A549 (cell line): ENCODE data around the gene COQ8B. TPM values are rescaled to one million over a fixed set of nuclear protein-coding genes. Genes with fewer than 3 reads are reported as not detected.

ENCODE experiments used
- ATAC-seq, 2 experiments: fragments of 200-7000 bp in 1 of 2; fragments of >200 bp in 1 of 2; cut with Nextera tagmentation in 1 of 2; cut with Tn5 transposase in 1 of 2; 3 replicates each; pipeline versions ENCODE4 v1.8.0 to v1.9.1; 2018 to 2020; ENCODE audit warnings: mild to moderate bottlenecking in 1 of 2, moderate library complexity in 1 of 2
- CTCF ChIA-PET: fragments of 300-600 bp; sonication (Branson Sonifier 250); formaldehyde crosslinking; extraction: SDS; loops from one replicate; lab custom pipeline; 2021; ENCODE audit warnings: antibody characterized with exemption, inconsistent platforms; lab: Yijun Ruan, JAX
- POLR2A ChIA-PET: fragments of 350-600 bp; formaldehyde crosslinking; extraction: SDS; loops from one replicate; lab custom pipeline; 2021; ENCODE audit warnings: antibody characterized with exemption, inconsistent platforms; lab: Yijun Ruan, JAX
- DNase-seq, 2 experiments: peaks; one replicate each; pipeline versions ENCODE4 v3.0.0 to v3.0.0-alpha.2; 2011 to 2016; ENCODE audit warnings: low read depth in 1 of 2, low spot score in 1 of 2
- FAIRE-seq: peaks from 2 replicates; lab custom pipeline; 2011; peaks lifted over from hg19 to GRCh38; lab: Jason Lieb, UNC
- H3K27ac ChIP-seq, 2 experiments: fragments of >200 bp; sonication (Bioruptor Twin); formaldehyde crosslinking; 3 replicates each; pipeline ENCODE4 v1.5.1; 2016 to 2017
- H3K4me1 ChIP-seq: fragments of >200 bp; sonication (Bioruptor Twin); formaldehyde crosslinking; 3 replicates; pipeline ENCODE4 v1.6.1; 2016
- H3K4me2 ChIP-seq: fragments of >200 bp; sonication (Bioruptor Twin); formaldehyde crosslinking; 3 replicates; pipeline ENCODE4 v1.6.1; 2016
- H3K4me3 ChIP-seq: fragments of >200 bp; sonication (Bioruptor Twin); formaldehyde crosslinking; 3 replicates; pipeline ENCODE4 v1.5.1; 2016
- H3K9me3 ChIP-seq: fragments of >200 bp; sonication (Bioruptor Twin); formaldehyde crosslinking; 3 replicates; pipeline ENCODE4 v1.6.1; 2016
- ATOH8 ChIP-seq: fragments of 250-450 bp; sonication (Bioruptor Pico); IDR thresholded peaks from 2 replicates; pipeline ENCODE4 v1.5.0; 2020; ENCODE audit warnings: low read depth, mild to moderate bottlenecking, moderate library complexity
- BHLHE40 ChIP-seq: IDR thresholded peaks from 2 replicates; pipeline ENCODE4 v1.6.1; 2012; ENCODE audit warnings: low read depth, low read length, inconsistent platforms
- CHD4 ChIP-seq: fragments of 200-600 bp; sonication (generic); IDR thresholded peaks from 2 replicates; pipeline ENCODE4 v1.6.1; 2016; ENCODE audit warnings: antibody characterized with exemption, mild to moderate bottlenecking, borderline replicate concordance
- EHF ChIP-seq: fragments of 250-450 bp; sonication (Bioruptor Pico); IDR thresholded peaks from 2 replicates; pipeline ENCODE4 v1.5.0; 2020; ENCODE audit warnings: mild to moderate bottlenecking
- EP300 ChIP-seq, 2 experiments: fragments of >200 bp; sonication (Bioruptor Twin); formaldehyde crosslinking; IDR thresholded peaks; 2 replicates in 1 of 2; 3 replicates in 1 of 2; pipeline ENCODE4 v1.6.1; 2016 to 2017
- FOSB ChIP-seq: fragments of 250-450 bp; sonication (Bioruptor Pico); IDR thresholded peaks from 2 replicates; pipeline ENCODE4 v1.5.0; 2020; ENCODE audit warnings: mild to moderate bottlenecking, moderate library complexity
- FOXS1 ChIP-seq: fragments of 250-450 bp; sonication (Bioruptor Pico); IDR thresholded peaks from 2 replicates; pipeline ENCODE4 v1.5.0; 2020; ENCODE audit warnings: mild to moderate bottlenecking, moderate library complexity
- GATA3 ChIP-seq: IDR thresholded peaks from 2 replicates; pipeline ENCODE4 v1.6.1; 2012; ENCODE audit warnings: borderline replicate concordance
- HMGXB4 ChIP-seq: fragments of 250-450 bp; sonication (Bioruptor Pico); IDR thresholded peaks from 2 replicates; pipeline ENCODE4 v1.5.0; 2021; ENCODE audit warnings: mild to moderate bottlenecking, moderate library complexity, borderline replicate concordance
- HOXA7 ChIP-seq: fragments of 250-450 bp; sonication (Bioruptor Pico); IDR thresholded peaks from 2 replicates; pipeline ENCODE4 v1.5.0; 2020; ENCODE audit warnings: mild to moderate bottlenecking, moderate library complexity
- HOXB13 ChIP-seq: fragments of 250-450 bp; sonication (Bioruptor Pico); IDR thresholded peaks from 2 replicates; pipeline ENCODE4 v1.5.0; 2020; ENCODE audit warnings: low read depth, mild to moderate bottlenecking, moderate library complexity
- HOXB5 ChIP-seq: fragments of 250-450 bp; sonication (Bioruptor Pico); IDR thresholded peaks from 2 replicates; pipeline ENCODE4 v1.5.0; 2020; ENCODE audit warnings: mild to moderate bottlenecking, moderate library complexity
- MAZ ChIP-seq: fragments of 150-350 bp; IDR thresholded peaks from 2 replicates; pipeline ENCODE4 v1.6.1; 2014; ENCODE audit warnings: antibody characterized with exemption, low read depth, low read length, borderline replicate concordance
- MYC ChIP-seq: IDR thresholded peaks from 2 replicates; pipeline ENCODE4 v1.6.1; 2012; ENCODE audit warnings: mild to moderate bottlenecking, inconsistent platforms, low read length, improper control_type of control experiment, borderline replicate concordance
- NPAS2 ChIP-seq: fragments of 250-450 bp; sonication (Bioruptor Pico); IDR thresholded peaks from 2 replicates; pipeline ENCODE4 v1.8.0; 2022; ENCODE audit warnings: mild to moderate bottlenecking, moderate library complexity, borderline replicate concordance
- PHF8 ChIP-seq: fragments of 200-600 bp; sonication (generic); IDR thresholded peaks from 2 replicates; pipeline ENCODE4 v1.6.1; 2016; ENCODE audit warnings: low read depth, mild to moderate bottlenecking, antibody characterized with exemption, moderate library complexity, borderline replicate concordance
- RARB ChIP-seq: fragments of 250-450 bp; sonication (Bioruptor Pico); IDR thresholded peaks from 2 replicates; pipeline ENCODE4 v1.8.0; 2021; ENCODE audit warnings: mild to moderate bottlenecking, moderate library complexity
- REST ChIP-seq: fragments of 200-600 bp; sonication (generic); IDR thresholded peaks from 2 replicates; pipeline ENCODE4 v1.6.1; 2016; ENCODE audit warnings: antibody characterized with exemption, mild to moderate bottlenecking, moderate library complexity
- SMC3 ChIP-seq: fragments of >200 bp; sonication (Bioruptor Twin); formaldehyde crosslinking; IDR thresholded peaks from 3 replicates; pipeline ENCODE4 v1.6.1; 2018; ENCODE audit warnings: inconsistent platforms
- SREBF2 ChIP-seq: fragments of 450-650 bp; IDR thresholded peaks from 2 replicates; pipeline ENCODE4 v1.6.1; 2014; ENCODE audit warnings: mild to moderate bottlenecking, moderate library complexity
- TFCP2L1 ChIP-seq: fragments of 250-450 bp; sonication (Bioruptor Pico); IDR thresholded peaks from 2 replicates; pipeline ENCODE4 v1.5.0; 2021; ENCODE audit warnings: mild to moderate bottlenecking
- USF2 ChIP-seq: fragments of 450-650 bp; IDR thresholded peaks from 2 replicates; pipeline ENCODE4 v1.6.1; 2014; ENCODE audit warnings: antibody characterized with exemption
- ZFP36 ChIP-seq: fragments of 450-650 bp; IDR thresholded peaks from 2 replicates; pipeline ENCODE4 v1.6.1; 2014; ENCODE audit warnings: borderline replicate concordance; ENCODE audit not compliant: partially characterized antibody
- WGBS: methylation state at CpG from one replicate; pipeline ENCODE4 v1.1.6; 2017; ENCODE audit errors: missing lambda C conversion rate; 5-methylcytosine and 5-hydroxymethylcytosine counted together
- polyA plus RNA-seq, 4 experiments: library from polyadenylated mRNA; depleted of rRNA in 3 of 4; stranded (reverse); fragments of >200 nt; fragmentation: RNase III in 1 of 4; extraction: RNeasy Plus Mini Kit Qiagen cat#74134 plus additional on column Dnase treatment in 1 of 4; gene quantifications; 2 replicates in 3 of 4; 3 replicates in 1 of 4; pipeline ENCODE4 v1.2.3, GENCODE V29; 2011 to 2017

The COQ8B gene
- polyA plus RNA-seq, 2 of the 4 experiments (the other 2 are of a cell fraction): 47.2 to 63.6 TPM

- POLR2A ChIA-PET: interaction anchor here (0.7 to 2.3 kb wide), 11 partner anchors 10 to 107 kb away, joined by 3 to 37 read pairs (median 7); partner anchors contain the start of genes ACTMAP, COQ8B, EGLN2 and ITPKC
- H3K4me2 ChIP-seq: peak overlapping the region; percentile 99
- peak overlapping the region; percentile 73 for H3K4me3 ChIP-seq
- peak overlapping the region; percentile 93 to 99 for H3K27ac ChIP-seq
- WGBS: 86% methylated on average over 23 of the region's 24 CpGs
- 0 out of 2 replicates have a peak, but pooled peaks have one; percentile 2 for TF ChIP-seq ATOH8
- peak; percentile 53; the same call in 1 of the 2 replicates for TF ChIP-seq FOSB (CRISPR knock-in tag)
- no peak for TF ChIP-seq HOXB13 (CRISPR knock-in tag)
- 0 out of 2 replicates have a peak, but pooled peaks have one; percentile 13 for TF ChIP-seq HOXB5
- 0 out of 2 replicates have a peak, but pooled peaks have one; percentile 1 for TF ChIP-seq USF2
- TF ChIP-seq EP300 (IDR thresholded peaks at IDR 0.05): no peak
- DNase-seq: peak; percentile 49 to 53
- no peak for FAIRE-seq
- H3K9me3 ChIP-seq: no peaks in the 10 kb centered on the region
- peaks cover 42% of the 10 kb centered on the region for H3K4me1 ChIP-seq
- ATAC-seq: peak in 1 of 2 experiments; percentile 5; a peak in 3 of 6 replicates
- CTCF ChIA-PET: interaction anchor here (0.7 to 5.3 kb wide), 12 partner anchors 9 to 107 kb away, joined by 3 to 66 read pairs (median 4); partner anchors contain the start of gene EGLN2
These were observed 25.1 kb downstream of the COQ8B start for GRCh38 chr19:40691421-40692211.

- WGBS: 2% methylated on average over 31 of the region's 56 CpGs
- ATAC-seq: peak; percentile 60 to 89
- Histone ChIP-seq H3K4me3 (peak overlapping the region; percentile 73), H3K4me1 (peaks cover 42% of the 10 kb centered on the region), H3K4me2 (peak overlapping the region; percentile 99), H3K27ac (peak overlapping the region; percentile 93 to 99), H3K9me3 (no peaks in the 10 kb centered on the region)
- POLR2A ChIA-PET: interaction anchor here (0.6 to 2.3 kb wide), 19 partner anchors 10 to 1339 kb away, joined by 3 to 37 read pairs (median 5); partner anchors contain the start of genes ACTMAP, COQ8B, EGLN2 and HNRNPUL1
- CTCF ChIA-PET: interaction anchor here (0.9 to 5.3 kb wide), 7 partner anchors 10 to 53 kb away, joined by 3 to 66 read pairs (median 4); no protein-coding TSS in a partner anchor
- DNase-seq: peak; percentile 98 to 100
- peak; percentile 84 for FAIRE-seq
- TF ChIP-seq HMGXB4 (CRISPR knock-in tag): peak; percentile 55; the same call in 1 of the 2 replicates
- peak; percentile 81; the same call in 1 of the 2 replicates for TF ChIP-seq MYC
- TF ChIP-seq MAZ: peak; percentile 68; the same call in 1 of the 2 replicates
- TF ChIP-seq TFCP2L1 (CRISPR knock-in tag): peak; percentile 64; the same call in 1 of the 2 replicates
- no peak; the same call in 1 of the 2 replicates for TF ChIP-seq REST
- no peak for TF ChIP-seq CHD4
- no peak; the same call in 1 of the 2 replicates for TF ChIP-seq GATA3
- TF ChIP-seq BHLHE40: no peak
- 0 out of 2 replicates have a peak, but pooled peaks have one; percentile 55 for TF ChIP-seq HOXA7 (CRISPR knock-in tag)
- TF ChIP-seq SREBF2: no peak
- peak; percentile 86 for TF ChIP-seq RARB
- TF ChIP-seq USF2: peak; percentile 2; the same call in 1 of the 2 replicates
- TF ChIP-seq EHF (CRISPR knock-in tag): peak; percentile 64; the same call in 1 of the 2 replicates
- no peak for TF ChIP-seq SMC3
- TF ChIP-seq NPAS2 (CRISPR knock-in tag): peak; percentile 74
- TF ChIP-seq FOXS1 (CRISPR knock-in tag): no peak; the same call in 1 of the 2 replicates
- no peak for TF ChIP-seq ZFP36
- 0 out of 2 replicates have a peak, but pooled peaks have one; percentile 36 for TF ChIP-seq PHF8
These were observed 25.8 kb downstream of the COQ8B start for GRCh38 chr19:40690693-40691420.
